ENCODE results near the gene RUNX3.

RUNX3 gene

GRCh38 chr1:24903011-24903461 is 27.0 kb downstream of the RUNX3 start:
- H3K4me3 ChIP-seq (replicated peaks; ENCODE audit: low read depth, low read length), result no peak overlapping the region
- TF ChIP-seq CTCF (IDR thresholded peaks at IDR 0.05; ENCODE audit: low read length, missing control alignments), result no peak
- DNase-seq (ENCODE audit: low read depth), result no peak

- no peak for DNase-seq (ENCODE audit: low read depth)
- no peak overlapping the region for H3K4me3 ChIP-seq (replicated peaks; ENCODE audit: low read depth, low read length)
- TF ChIP-seq CTCF (IDR thresholded peaks at IDR 0.05; ENCODE audit: low read length, missing control alignments), result no peak
These were observed 27.6 kb downstream of the RUNX3 start for GRCh38 chr1:24902471-24902891.

- H3K4me3 ChIP-seq (replicated peaks; ENCODE audit: low read depth, low read length), result no peak overlapping the region
- no peak for DNase-seq (ENCODE audit: low read depth)
These were observed 28.1 kb downstream of the RUNX3 start for GRCh38 chr1:24901791-24902470.

GRCh38 chr1:24900985-24901781 is 28.9 kb downstream of the RUNX3 start:
- TF ChIP-seq CTCF (IDR thresholded peaks at IDR 0.05; ENCODE audit: low read length, missing control alignments), result no peak
- no peak for DNase-seq (ENCODE audit: low read depth)
- H3K4me3 ChIP-seq (replicated peaks; ENCODE audit: low read depth, low read length), result no peak overlapping the region

More at GRCh38 chr1:24901791-24902470, 28.1 kb downstream of the RUNX3 start:
- TF ChIP-seq CTCF (IDR thresholded peaks at IDR 0.05; ENCODE audit: low read length, missing control alignments), result no peak

GRCh38 chr1:24900486-24900849 is 29.6 kb downstream of the RUNX3 start:
- no peak for TF ChIP-seq CTCF (IDR thresholded peaks at IDR 0.05; ENCODE audit: low read length, missing control alignments)
- DNase-seq (ENCODE audit: low read depth), result no peak
- no peak overlapping the region for H3K4me3 ChIP-seq (replicated peaks; ENCODE audit: low read depth, low read length)

- no peak for TF ChIP-seq CTCF (IDR thresholded peaks at IDR 0.05; ENCODE audit: low read length, missing control alignments)
- DNase-seq (ENCODE audit: low read depth), result no peak
- H3K4me3 ChIP-seq (replicated peaks; ENCODE audit: low read depth, low read length), result no peak overlapping the region
These were observed 30.2 kb downstream of the RUNX3 start for GRCh38 chr1:24899581-24900485.

All from fibroblast of pulmonary artery (primary cell).